HEK293T (cell line): ENCODE results near the gene ZDHHC19.

Experiments used
- ARNT ChIP-seq: fragments of 450-650 bp; IDR thresholded peaks from 2 replicates; pipeline ENCODE4 v1.6.1; 2017; ENCODE audit warnings: mild to moderate bottlenecking
- BHLHE40 ChIP-seq: fragments of 450-650 bp; IDR thresholded peaks from 2 replicates; pipeline ENCODE4 v1.6.1; 2016; ENCODE audit warnings: mild to moderate bottlenecking, moderate library complexity, borderline replicate concordance
- ELF4 ChIP-seq: fragments of 450-650 bp; IDR thresholded peaks from 2 replicates; pipeline ENCODE4 v1.6.1; 2017; ENCODE audit warnings: antibody characterized with exemption
- FOXA1 ChIP-seq: fragments of 450-650 bp; IDR thresholded peaks from 2 replicates; pipeline ENCODE4 v1.6.1; 2016; ENCODE audit warnings: mild to moderate bottlenecking
- FOXK2 ChIP-seq: fragments of 450-650 bp; IDR thresholded peaks from 2 replicates; pipeline ENCODE4 v1.6.1; 2016; ENCODE audit warnings: mild to moderate bottlenecking
- FOXM1 ChIP-seq: fragments of 450-650 bp; IDR thresholded peaks from 2 replicates; pipeline ENCODE4 v1.6.1; 2017; ENCODE audit warnings: mild to moderate bottlenecking, borderline replicate concordance
- HDGF ChIP-seq: fragments of 450-650 bp; IDR thresholded peaks from 2 replicates; pipeline ENCODE4 v1.6.1; 2017; ENCODE audit warnings: antibody characterized with exemption, borderline replicate concordance
- L3MBTL2 ChIP-seq: fragments of 450-650 bp; conservative IDR thresholded peaks from 2 replicates; pipeline ENCODE4 v1.6.1; 2016; ENCODE audit warnings: mild to moderate bottlenecking
- LEF1 ChIP-seq: fragments of 450-650 bp; IDR thresholded peaks from 2 replicates; pipeline ENCODE4 v1.6.1; 2017; ENCODE audit warnings: mild to moderate bottlenecking, borderline replicate concordance
- NFRKB ChIP-seq: fragments of 450-650 bp; IDR thresholded peaks from 2 replicates; pipeline ENCODE4 v1.6.1; 2016; ENCODE audit warnings: mild to moderate bottlenecking, moderate library complexity
- SP1 ChIP-seq: fragments of 450-650 bp; IDR thresholded peaks from 2 replicates; pipeline ENCODE4 v1.6.1; 2017
- ZNF384 ChIP-seq: fragments of 450-650 bp; IDR thresholded peaks from 2 replicates; pipeline ENCODE4 v1.6.1; 2016

DNA sequence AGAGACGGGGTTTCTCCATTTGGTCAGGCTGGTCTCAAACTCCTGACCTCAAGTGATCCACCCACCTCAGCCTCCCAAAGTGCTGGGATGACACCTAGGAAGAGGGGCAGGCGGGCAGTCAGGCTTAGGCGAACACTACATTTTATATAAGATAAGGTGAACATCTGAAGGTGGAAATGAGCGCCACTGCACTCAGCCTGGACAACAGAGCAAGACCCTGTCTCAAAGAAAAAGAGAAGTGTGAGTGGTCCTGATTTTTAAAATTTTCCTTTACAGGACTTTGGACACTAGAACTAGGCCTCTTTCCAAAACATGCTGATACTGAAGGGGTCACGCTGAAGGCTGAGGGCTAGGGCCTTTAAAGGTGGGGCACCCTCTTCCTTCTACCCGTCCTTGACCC, 48.0 kb downstream of the ZDHHC19 start:
- TF ChIP-seq ARNT (no peak), SP1 (no peak), BHLHE40 (no peak), HDGF (no peak), L3MBTL2 (no peak), FOXA1 (no peak), FOXK2 (no peak), LEF1 (no peak), ZNF384 (no peak), NFRKB (no peak), FOXM1 (no peak), ELF4 (no peak)
